ENCODE data around the gene ROCK2. TPM values are rescaled to one million over a fixed set of nuclear protein-coding genes. Genes with fewer than 3 reads are reported as not detected.

Gene ROCK2
- total and polyA plus RNA-seq, 2 of the 13 experiments (the other 11 are each of a cell fraction or from before 2014, with no cell fraction given) = 38.1 to 119 TPM

GRCh38 chr2:11158916-11159573 lies 185.4 kb downstream of the ROCK2 start (continued):
- no peak for TF ChIP-seq ZNF790 (CRISPR knock-in tag; IDR thresholded peaks at IDR 0.05; ENCODE audit: borderline replicate concordance)
- TF ChIP-seq ZNF432 (CRISPR knock-in tag; IDR thresholded peaks at IDR 0.05; ENCODE audit: borderline replicate concordance) = no peak
- TF ChIP-seq ZNF557 (CRISPR knock-in tag; IDR thresholded peaks at IDR 0.05) = no peak
- no peak for TF ChIP-seq NCOA1 (CRISPR knock-in tag; IDR thresholded peaks at IDR 0.05)
- TF ChIP-seq ZFP82 (CRISPR knock-in tag; IDR thresholded peaks at IDR 0.05; ENCODE audit: borderline replicate concordance) = no peak
- TF ChIP-seq ZNF382 (CRISPR knock-in tag; IDR thresholded peaks at IDR 0.05; ENCODE audit: borderline replicate concordance) = no peak
- peak; percentile 11; the same call in 1 of the 2 replicates for TF ChIP-seq HIVEP1 (CRISPR knock-in tag; IDR thresholded peaks at IDR 0.05)
- TF ChIP-seq MEIS1 (CRISPR knock-in tag; IDR thresholded peaks at IDR 0.05; ENCODE audit: borderline replicate concordance) = no peak
- TF ChIP-seq MLXIP (CRISPR knock-in tag; IDR thresholded peaks at IDR 0.05; ENCODE audit: borderline replicate concordance) = no peak
- no peak for TF ChIP-seq KAT8 (CRISPR knock-in tag; IDR thresholded peaks at IDR 0.05)
- TF ChIP-seq ZSCAN12 (CRISPR knock-in tag; IDR thresholded peaks at IDR 0.05) = no peak
- no peak for TF ChIP-seq ZFP90 (CRISPR knock-in tag; IDR thresholded peaks at IDR 0.05; ENCODE audit: borderline replicate concordance)
- no peak for TF ChIP-seq ZSCAN20 (CRISPR knock-in tag; IDR thresholded peaks at IDR 0.05; ENCODE audit: borderline replicate concordance)
- TF ChIP-seq ZNF629 (CRISPR knock-in tag; conservative IDR thresholded peaks at IDR 0.05) = no peak
- TF ChIP-seq ATF3 (CRISPR knock-in tag; IDR thresholded peaks at IDR 0.05) = no peak
- TF ChIP-seq GZF1 (CRISPR knock-in tag; IDR thresholded peaks at IDR 0.05) = no peak
- TF ChIP-seq STAT5B (CRISPR knock-in tag; IDR thresholded peaks at IDR 0.05) = no peak
- peak; percentile 80; the same call in 1 of the 2 replicates for TF ChIP-seq ZBTB7B (CRISPR knock-in tag; IDR thresholded peaks at IDR 0.05)
- TF ChIP-seq MYPOP (CRISPR knock-in tag; IDR thresholded peaks at IDR 0.05) = no peak
- peak; percentile 76 for TF ChIP-seq ZFX (CRISPR knock-in tag; IDR thresholded peaks at IDR 0.05; ENCODE audit: low read depth)
- TF ChIP-seq ZNF496 (CRISPR knock-in tag; IDR thresholded peaks at IDR 0.05; ENCODE audit: insufficient replicate concordance) = no peak
- TF ChIP-seq SP2 (CRISPR knock-in tag; IDR thresholded peaks at IDR 0.05) = no peak
- TF ChIP-seq POGZ (CRISPR knock-in tag; IDR thresholded peaks at IDR 0.05) = no peak
- TF ChIP-seq ZNF563 (CRISPR knock-in tag; IDR thresholded peaks at IDR 0.05) = no peak
- TF ChIP-seq HNRNPL (IDR thresholded peaks at IDR 0.05; ENCODE audit: low read depth, low read length) = no peak
- no peak for TF ChIP-seq ZNF761 (CRISPR knock-in tag; conservative IDR thresholded peaks at IDR 0.05)
- no peak for TF ChIP-seq E2F5 (CRISPR knock-in tag; conservative IDR thresholded peaks at IDR 0.05)

Data from HepG2 (cell line).